ENCODE measurements around the gene ADD1.

Gene ADD1

GRCh38 chr4:2852481-2852921, 8.9 kb downstream of the ADD1 start:
- H3K4me1 ChIP-seq, result no peaks in the 10 kb centered on the region
- no peak for TF ChIP-seq CTCF (IDR thresholded peaks at IDR 0.05; ENCODE audit: low read depth, low read length)

GRCh38 chr4:2855584-2855983, 11.9 kb downstream of the ADD1 start:
- no peaks in the 10 kb centered on the region for H3K27me3 ChIP-seq
- no peaks in the 10 kb centered on the region for H3K4me1 ChIP-seq
- DNase-seq, result no peak
- no peak for TF ChIP-seq CTCF (IDR thresholded peaks at IDR 0.05; ENCODE audit: low read depth, low read length)
- peaks cover 6% of the 10 kb centered on the region; the same call in 1 of the 2 replicates for H3K36me3 ChIP-seq
- H3K9me3 ChIP-seq, result no peaks in the 10 kb centered on the region
- no peak overlapping the region for H3K4me3 ChIP-seq (ENCODE audit: low read depth, low read length)

More at GRCh38 chr4:2852481-2852921, 8.9 kb downstream of the ADD1 start:
- H3K36me3 ChIP-seq, result peaks cover 6% of the 10 kb centered on the region; the same call in 1 of the 2 replicates
- H3K27me3 ChIP-seq, result no peaks in the 10 kb centered on the region
- H3K9me3 ChIP-seq, result no peaks in the 10 kb centered on the region
- no peak for DNase-seq
- H3K4me3 ChIP-seq (ENCODE audit: low read depth, low read length), result no peak overlapping the region

GRCh38 chr4:2856266-2856665, 12.6 kb downstream of the ADD1 start:
- Histone ChIP-seq H3K4me1 (no peaks in the 10 kb centered on the region), H3K27me3 (no peaks in the 10 kb centered on the region), H3K36me3 (peaks cover 6% of the 10 kb centered on the region; the same call in 1 of the 2 replicates), H3K4me3 (ENCODE audit: low read depth, low read length) (no peak overlapping the region), H3K9me3 (no peaks in the 10 kb centered on the region)
- no peak for TF ChIP-seq CTCF (IDR thresholded peaks at IDR 0.05; ENCODE audit: low read depth, low read length)
- DNase-seq, result no peak

GRCh38 chr4:2857349-2857927, 13.8 kb downstream of the ADD1 start:
- Histone ChIP-seq H3K36me3 (peaks cover 6% of the 10 kb centered on the region; the same call in 1 of the 2 replicates), H3K4me3 (ENCODE audit: low read depth, low read length) (no peak overlapping the region), H3K27me3 (no peaks in the 10 kb centered on the region), H3K4me1 (peaks cover 5% of the 10 kb centered on the region; the same call in 1 of the 2 replicates), H3K9me3 (no peaks in the 10 kb centered on the region)
- no peak for TF ChIP-seq CTCF (IDR thresholded peaks at IDR 0.05; ENCODE audit: low read depth, low read length)
- no peak for DNase-seq

- TF ChIP-seq CTCF (IDR thresholded peaks at IDR 0.05; ENCODE audit: low read depth, low read length), result no peak
- Histone ChIP-seq H3K9me3 (no peaks in the 10 kb centered on the region), H3K36me3 (peaks cover 6% of the 10 kb centered on the region; the same call in 1 of the 2 replicates), H3K4me3 (ENCODE audit: low read depth, low read length) (no peak overlapping the region), H3K4me1 (peaks cover 5% of the 10 kb centered on the region; the same call in 1 of the 2 replicates), H3K27me3 (no peaks in the 10 kb centered on the region)
- no peak for DNase-seq
Measured at GRCh38 chr4:2858451-2859217, 15.0 kb downstream of the ADD1 start.

- peaks cover 5% of the 10 kb centered on the region; the same call in 1 of the 2 replicates for H3K4me1 ChIP-seq
- no peak for TF ChIP-seq CTCF (IDR thresholded peaks at IDR 0.05; ENCODE audit: low read depth, low read length)
- no peak for DNase-seq
- no peaks in the 10 kb centered on the region for H3K27me3 ChIP-seq
- peaks cover 6% of the 10 kb centered on the region; the same call in 1 of the 2 replicates for H3K36me3 ChIP-seq
- no peak overlapping the region for H3K4me3 ChIP-seq (ENCODE audit: low read depth, low read length)
- H3K9me3 ChIP-seq, result no peaks in the 10 kb centered on the region
Measured at GRCh38 chr4:2859514-2859913, 15.9 kb downstream of the ADD1 start.
